NB4 (cell line): Measurements from ENCODE around the gene PDSS1.

ENCODE experiments used
- CTCF ChIP-seq: IDR thresholded peaks from one replicate; pipeline ENCODE4 v1.5.1; 2012; ENCODE audit warnings: low read depth, low read length
- POLR2A ChIP-seq: IDR thresholded peaks from 2 replicates; pipeline ENCODE4 v1.6.1; 2011; ENCODE audit warnings: mild to moderate bottlenecking; ENCODE audit not compliant: insufficient read length; ENCODE audit errors: extremely low read depth

- TF ChIP-seq CTCF: no peak
- no peak for TF ChIP-seq POLR2A
Observed at GRCh38 chr10:26717476-26717875, 20.0 kb downstream of the PDSS1 start.
